OCI-M1 (cell line): ENCODE measurements around the gene ADAMTS9.

ENCODE experiments used
- DNase-seq: peaks from one replicate; lab custom pipeline; 2025; lab: John Stamatoyannopoulos, UW

The ADAMTS9 gene

DNA sequence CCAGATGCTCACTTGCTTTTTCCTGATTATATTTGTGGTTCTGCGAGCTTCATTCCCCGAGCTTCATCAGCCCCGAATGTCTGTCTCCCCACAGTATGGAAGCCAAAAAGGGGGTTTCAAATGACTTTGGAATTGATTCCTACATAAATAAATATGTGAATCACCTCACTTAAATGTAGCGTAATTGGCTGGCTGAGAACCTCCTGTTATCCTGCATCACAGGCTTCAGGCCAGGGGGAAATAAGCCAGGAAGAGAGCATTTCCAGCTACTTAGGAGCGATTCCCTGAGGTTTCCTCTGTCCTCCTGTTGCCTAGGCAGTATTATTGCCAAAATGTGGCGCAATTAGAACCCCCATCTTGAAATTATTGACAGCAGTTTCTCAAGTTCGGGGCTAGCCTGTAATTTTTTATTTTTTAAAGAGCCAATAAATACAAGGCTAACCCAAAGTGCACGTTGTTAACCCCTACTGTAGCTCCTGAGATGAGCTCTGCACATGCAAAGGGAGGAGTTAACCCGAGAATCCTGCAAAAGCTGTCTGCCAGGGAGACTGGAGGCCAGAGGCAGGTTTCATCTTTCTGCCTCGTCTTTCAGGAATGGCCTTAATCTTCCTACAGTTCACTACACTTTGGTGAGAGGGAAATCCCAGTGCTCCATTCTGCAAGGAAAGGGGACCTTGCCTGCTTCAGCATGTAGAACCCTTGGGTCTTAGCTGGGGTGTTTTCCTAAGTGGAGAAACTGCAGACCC is 148.2 kb downstream of the ADAMTS9 start:
- DNase-seq: no peak

DNA sequence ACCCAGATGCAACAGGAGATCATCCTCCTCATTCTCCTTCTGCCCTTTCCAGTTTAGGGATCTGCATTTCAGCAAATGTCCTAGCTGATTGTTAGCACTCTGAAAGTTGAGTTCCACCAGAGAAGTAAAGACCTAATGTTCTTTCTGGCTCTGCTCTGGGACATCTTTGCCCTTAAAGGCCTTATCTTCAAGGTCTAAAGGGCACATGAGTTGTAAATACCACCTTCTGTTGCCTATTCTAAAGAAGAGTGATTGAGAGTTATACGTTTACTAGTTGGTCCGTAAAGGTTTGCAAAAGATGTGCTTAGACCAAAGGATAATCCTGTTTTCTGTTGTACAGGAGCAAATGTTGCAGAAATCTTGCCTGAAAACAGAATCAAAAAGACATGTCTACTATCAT is 151.6 kb downstream of the ADAMTS9 start:
- no peak for DNase-seq

DNA sequence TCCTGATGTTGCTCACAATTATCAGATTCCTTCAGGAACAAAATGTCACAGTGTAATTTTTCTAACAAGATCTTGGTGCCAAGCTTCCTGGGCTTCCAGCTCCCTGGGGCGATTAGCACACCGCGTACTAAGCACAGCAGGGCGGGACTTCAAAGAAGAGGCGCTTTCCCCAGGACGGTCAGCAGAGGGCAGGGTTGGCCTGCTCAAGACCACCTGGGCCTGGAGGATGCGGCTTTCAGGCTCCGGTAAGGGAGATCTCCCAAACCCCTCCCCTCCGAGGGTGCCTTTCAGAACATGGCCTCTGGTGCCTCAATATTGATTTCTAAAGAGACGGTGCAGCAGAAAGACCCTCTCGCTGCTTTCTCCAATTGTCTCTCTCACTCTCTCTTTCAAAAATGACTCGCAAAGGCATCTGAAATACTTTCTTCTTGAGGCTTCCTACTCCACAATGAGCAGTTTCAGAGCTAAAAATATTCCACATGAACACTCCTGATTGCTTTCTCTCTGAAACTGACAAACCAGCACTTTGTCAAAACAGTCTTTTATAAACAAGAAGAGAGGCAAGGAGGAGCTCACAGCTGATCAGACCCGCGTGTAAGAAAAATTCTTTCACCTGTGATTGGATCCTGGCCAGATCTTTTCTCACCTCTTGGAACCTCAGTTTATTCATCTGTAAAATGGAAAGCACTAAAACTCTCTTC is 154.0 kb downstream of the ADAMTS9 start:
- DNase-seq: peak; percentile 69

DNA sequence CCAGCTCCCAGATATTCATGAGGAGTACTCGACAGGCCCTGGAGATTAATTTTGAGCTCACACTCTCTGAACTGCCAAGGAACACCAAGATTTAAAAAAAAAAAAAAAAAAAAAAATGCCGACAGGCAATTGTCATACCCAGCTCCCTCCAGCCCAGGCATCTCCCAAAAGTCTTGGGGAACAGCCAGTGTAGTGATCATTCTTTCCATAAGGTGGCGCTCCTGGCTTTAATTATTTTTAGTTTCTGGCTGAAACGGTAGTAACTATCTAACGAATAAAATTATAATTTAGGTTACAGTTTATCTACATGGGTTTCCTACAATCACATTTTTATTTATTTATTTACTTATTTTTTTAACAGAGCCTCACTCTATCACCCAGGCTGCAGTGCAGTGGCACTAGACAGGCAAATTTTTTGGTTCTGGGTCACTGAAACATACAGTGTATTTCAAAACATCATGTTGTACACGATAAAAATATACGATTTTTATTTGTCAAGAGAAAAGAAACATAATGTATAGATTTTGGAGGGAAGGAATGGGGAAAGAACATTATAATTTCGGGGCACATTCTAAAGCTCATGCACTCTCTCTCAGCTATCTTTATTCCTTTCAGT is 157.3 kb downstream of the ADAMTS9 start:
- DNase-seq: peak; percentile 59

DNA sequence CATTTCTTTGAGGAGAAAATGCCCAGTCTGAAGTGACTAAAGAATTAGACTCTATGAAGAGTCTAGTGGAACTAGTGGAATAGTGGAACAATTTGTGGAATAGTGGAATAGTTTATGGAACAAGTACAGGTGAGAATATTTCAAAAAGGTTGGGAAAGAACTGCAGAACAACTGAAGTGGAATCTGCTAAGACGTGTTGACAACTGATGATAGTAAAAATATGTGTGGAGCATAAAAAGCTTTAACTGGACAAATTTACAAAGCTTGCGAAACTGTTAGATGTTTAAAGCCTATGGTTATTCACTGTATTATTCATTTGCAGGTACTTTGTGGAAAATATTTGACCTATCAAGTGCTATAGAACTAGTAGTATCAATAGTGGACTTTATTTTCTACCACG is 164.5 kb downstream of the ADAMTS9 start:
- no peak for DNase-seq

DNA sequence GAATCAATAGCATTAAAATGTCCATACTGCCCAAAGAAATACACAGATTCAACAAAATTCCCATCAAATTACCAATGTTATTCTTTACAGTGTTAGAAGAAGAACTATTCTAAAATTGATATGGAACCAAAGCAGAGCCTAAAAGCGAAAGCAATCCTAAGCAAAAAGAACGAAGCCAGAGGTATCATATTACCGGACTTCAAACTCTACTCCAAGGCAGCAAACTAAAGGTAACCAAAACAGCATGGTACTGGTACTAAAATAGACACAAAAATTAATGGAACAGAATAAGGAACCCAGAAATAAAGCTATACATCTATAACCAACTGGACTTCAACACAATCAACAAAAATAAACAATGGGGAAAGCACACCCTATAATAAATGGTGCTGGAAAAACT is 167.5 kb downstream of the ADAMTS9 start:
- no peak for DNase-seq

DNA sequence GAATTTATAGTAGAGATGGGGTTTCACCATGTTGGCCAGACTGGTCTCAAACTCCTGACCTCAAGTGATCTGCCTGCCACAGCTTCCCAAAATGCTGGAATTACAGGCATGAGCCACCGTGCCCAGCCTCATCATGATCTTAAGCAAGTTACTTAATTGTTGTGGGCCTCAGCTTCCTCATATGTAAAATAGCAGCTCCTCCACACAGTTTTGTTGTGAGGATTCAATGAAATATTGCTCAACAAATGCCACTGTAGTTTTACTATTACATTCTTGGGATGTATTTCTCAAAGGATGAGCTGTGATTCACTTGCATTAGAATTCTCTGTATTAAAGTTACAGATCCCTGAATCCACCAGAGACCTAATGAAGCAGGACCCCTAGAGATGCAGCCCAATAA is 168.8 kb downstream of the ADAMTS9 start:
- no peak for DNase-seq

DNA sequence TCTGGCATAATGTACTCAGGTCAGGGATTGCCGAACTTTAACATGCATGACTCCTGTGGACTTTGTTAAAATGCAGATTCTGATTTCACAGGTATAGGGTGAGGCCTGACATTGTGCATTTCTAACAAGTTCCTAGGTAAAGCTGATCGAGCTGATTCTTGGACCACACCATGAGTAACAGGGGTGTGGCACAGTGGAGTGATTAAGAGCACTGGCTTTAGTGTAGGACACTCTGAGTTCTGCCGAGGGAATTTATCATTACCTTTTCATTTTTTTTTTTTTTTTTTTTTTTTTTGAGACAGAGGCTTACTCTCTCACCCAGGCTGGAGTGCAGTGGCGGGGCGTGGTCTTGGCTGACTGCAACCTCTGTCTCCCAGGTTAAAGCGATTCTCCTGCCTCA is 169.3 kb downstream of the ADAMTS9 start:
- no peak for DNase-seq

DNA sequence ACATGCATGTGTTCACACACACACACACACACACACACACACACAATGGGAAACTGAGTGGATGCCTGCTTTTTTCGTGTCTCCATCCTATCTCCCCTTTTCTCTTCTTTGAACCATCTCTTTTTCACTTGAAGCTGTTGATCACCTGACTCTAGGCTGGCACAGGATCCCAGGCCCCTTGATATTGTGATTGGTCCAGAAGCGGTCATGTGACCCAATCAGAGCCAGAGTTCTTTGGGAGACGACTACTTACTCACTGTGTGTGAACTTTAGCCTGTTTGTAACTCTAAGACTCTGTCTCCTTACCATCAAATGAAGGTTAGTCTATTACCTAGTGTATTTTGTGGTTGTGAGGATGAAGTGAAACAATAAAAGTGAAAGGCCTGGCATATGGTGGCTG is 172.9 kb downstream of the ADAMTS9 start:
- no peak for DNase-seq

DNA sequence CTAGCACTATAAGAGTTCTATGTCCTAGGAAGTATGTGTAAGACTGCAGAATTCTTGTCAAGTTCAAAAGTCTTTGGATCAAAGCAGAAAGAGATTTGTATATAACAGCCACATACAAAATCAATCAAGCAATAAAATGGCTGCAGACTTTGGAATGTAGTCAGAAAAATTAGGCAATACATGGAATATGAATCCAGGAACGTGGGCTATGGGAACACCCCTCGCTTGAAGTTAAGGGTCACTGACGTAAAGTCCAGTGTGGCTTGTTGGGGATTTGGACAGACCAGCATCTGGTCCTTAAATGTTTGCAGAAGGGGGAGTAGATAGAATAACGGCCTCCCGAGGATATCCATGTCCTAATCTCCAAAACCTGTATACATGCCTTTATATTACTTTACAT is 178.6 kb downstream of the ADAMTS9 start:
- no peak for DNase-seq

DNA sequence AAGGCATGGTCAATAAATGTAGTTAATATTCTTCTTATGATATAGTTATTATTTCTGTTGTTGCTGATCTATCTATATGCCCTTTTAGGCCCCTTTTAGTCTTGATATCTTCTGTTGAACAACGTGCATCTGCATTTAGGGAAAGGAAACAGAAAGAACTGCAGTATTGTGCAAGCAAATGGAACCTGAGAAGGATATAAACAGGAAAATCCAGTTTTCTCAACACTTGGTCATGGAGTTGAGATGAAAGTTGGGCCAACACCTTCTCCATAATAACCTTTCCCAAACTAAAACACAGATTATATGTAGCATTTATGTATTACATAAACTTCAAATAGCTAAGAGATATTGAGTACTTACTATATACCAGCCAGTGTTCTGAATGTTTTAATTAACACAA is 179.7 kb downstream of the ADAMTS9 start:
- DNase-seq: no peak

DNA sequence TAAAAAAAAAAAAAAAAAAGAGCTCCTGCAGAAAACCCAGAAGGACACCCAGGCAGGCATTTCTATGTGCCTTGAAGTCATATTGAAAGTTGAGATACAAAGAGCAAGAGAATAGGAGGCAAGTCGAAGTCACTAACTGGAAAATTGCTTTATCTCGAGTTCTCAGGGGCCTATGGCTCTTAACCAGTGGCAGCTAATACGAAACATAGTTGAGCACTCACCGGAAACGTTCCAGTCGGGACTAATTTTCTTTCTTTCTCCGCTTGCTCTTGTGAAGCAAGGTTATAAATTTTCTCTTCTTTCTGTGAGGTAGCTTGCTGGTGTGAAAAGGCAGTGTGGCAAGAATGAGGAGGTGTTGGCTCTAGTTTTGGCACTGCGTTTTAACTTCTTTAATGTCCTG is 181.5 kb downstream of the ADAMTS9 start:
- no peak for DNase-seq

DNA sequence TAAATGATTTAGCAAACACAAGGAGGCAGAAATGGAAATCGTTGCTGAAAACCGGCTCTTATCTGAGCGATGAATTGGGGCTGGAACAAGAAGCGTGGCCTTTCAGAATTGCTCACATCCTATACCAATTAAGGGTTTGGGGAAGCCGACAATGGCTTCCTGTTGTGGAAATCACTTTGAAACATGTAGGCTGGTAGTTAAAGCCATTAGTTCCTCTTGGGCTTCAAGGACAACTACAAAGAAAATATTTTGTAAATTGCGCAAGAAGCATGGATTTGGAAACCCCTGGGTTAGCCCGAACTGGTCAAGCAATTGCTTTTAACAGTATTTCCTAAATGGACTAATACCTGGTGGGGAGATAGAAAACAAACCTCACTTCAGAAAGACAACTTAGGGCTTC is 182.4 kb downstream of the ADAMTS9 start:
- no peak for DNase-seq

DNA sequence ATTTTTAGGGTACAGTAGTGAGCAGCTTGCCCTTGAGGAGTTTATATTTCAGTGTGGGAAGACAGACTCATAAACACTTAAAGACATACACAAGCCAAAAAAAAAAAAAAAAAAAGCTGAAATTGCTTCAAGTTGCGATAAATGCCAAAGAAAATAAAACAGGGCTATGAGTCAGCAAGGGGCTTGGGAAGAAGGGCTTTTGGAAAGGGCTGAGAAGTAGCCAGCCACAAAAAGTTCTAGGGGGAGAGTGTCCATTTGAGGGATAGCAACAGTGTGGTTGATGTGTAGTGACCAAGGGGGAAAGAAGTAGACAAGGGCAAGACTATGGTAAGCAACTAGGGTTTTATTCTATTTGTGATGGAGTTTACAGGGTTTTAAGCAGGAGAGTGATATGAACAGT is 185.5 kb downstream of the ADAMTS9 start:
- no peak for DNase-seq

DNA sequence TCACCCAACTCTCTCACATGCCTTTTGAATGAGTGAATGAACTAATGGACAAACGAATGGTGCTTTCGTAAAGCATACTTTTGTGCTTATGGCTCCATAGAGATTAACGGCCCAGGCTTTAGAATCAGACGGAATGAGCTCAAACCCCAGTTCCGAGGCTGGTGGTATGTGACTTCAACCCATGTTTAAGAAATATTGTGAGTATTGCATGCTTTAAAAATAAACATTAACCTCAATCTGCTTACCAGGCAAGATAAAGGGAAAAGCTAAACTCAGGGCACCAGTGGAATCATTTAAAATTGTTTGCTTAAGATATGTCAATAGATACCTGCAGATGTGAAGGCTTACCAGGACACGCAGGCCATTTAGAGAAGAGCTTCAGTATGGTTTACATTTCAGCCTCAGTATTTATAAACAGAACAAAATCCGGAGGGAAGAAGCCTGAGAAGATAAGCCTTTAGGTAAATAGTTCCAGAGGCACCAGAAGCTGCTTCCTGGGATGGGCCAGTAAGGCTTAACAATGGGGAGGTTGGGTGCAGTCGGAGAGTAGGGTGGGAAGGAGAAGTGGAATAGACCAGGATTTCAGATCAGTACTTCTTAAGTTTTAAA is 186.4 kb downstream of the ADAMTS9 start:
- DNase-seq: no peak

DNA sequence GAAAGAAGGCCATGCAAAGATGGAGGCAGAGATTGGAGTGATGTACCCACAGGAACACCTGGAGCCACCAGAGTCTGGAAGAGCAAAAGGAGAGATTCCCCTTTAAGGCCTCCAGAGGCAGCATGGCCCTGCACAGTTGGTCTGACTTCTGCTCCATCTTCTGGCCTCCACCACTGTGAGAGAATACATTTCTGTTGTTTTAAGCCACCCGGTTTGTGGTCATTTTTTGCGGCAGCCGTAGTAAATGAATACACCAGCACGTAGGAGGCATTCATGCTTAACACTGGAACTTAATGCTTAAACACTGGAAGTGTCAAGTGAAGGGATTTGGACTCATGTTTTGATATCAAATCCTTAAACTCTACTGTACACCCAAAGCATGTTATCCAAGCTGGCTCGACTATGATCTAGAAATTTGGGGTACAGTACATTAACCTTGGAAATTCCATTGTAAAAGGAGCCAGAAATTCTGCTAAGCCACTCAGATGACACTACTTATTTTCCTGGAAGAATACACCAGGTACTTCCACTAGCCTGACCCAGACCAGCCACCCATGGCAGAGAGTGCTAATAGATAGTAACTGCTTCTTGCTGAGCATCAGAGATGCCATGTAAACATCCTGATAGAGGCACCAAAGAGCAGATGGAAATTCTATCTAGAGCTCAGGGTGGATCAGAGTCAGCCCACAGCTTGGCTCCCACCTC is 190.9 kb downstream of the ADAMTS9 start:
- no peak for DNase-seq

DNA sequence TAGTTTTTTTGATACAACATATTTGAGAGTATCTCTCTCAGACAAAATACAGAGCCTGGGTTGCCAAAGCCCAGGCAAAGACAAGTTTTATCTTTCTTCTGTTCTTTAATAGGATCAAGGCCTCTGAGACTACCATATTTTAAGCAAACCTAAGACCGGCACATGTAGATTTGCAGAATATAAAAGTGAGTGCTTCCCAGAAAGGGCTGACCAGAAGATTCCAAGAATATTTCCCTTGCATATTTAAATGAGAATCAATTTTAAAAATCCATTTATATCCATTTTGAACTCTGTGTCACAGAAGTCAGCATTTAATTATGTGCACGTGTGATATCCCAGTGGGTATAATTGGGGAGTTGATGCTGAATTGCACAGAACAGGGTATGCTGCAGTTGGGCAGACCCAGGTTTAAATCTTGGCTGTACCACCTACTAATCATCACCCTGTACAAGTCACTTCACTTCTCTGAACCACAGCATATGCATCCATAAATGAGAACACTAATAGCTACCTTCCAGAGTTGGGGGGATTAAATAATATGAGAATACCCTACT is 191.9 kb downstream of the ADAMTS9 start:
- no peak for DNase-seq

DNA sequence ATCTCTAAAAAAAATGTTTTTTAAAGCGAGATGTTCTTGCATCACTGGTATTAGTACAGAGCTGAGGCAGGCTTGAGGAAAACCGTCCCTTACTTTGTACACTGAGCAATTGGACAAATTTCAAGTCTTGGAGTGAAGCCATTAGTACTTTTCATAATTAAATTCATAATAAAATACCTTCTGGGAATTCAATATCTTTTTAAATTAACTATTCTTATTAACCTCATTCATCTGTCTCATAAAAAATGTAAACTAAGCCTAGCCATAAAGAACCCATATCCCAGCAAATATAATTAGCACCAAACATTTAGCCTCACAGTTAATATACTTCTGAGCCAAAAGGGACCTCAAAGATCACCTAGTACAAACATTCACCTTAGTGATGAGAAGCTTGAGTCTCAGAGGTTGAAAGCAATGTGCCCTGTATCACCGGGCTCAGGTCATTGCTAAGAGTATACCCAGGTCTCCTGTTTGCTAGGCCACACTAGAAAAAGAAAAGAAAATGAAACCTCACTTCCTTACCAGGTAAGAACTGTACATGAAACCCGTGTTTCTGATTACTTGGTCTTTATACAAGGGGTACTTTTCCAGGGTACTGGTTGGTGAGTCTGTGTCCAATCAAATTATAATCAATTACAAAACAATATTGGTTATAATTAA is 192.5 kb downstream of the ADAMTS9 start:
- DNase-seq: no peak

DNA sequence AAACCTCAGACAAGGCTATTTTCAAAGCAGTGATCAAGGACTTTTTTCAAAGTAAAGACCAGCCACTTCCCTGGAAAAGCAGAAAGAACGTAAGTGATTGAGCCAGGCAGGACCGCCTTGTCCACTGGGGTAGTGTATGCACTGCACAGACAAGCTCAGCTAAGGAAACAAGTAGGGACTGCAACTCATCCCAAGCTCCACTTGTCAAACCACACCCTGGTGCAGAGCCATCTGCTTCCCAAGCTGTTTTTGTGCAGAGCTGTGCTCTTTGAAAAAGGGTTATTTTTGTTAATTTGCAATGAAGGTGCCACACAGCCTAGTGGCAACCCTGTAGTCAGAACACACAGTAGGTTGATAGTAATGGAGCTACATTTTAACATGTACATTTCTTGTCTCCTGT is 193.3 kb downstream of the ADAMTS9 start:
- no peak for DNase-seq

DNA sequence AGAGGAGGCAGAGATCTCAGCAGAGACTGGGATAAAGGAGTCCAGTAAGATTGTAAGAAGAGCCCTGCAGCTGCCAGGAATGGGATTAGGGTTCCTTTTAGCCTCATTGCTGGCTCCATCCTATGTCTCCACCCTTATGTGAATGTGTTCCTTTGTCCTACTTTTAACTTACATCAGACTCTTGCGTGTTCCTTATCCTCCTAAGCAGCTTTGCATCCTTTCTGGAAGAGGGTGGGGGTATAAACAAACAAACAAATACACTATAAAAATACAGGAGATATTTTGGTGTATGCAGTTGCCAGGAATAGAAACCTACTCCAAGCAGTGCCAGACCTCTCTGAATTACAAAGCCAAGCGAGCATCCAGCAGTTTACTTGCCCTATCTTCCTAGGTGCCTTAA is 194.7 kb downstream of the ADAMTS9 start:
- DNase-seq: no peak

DNA sequence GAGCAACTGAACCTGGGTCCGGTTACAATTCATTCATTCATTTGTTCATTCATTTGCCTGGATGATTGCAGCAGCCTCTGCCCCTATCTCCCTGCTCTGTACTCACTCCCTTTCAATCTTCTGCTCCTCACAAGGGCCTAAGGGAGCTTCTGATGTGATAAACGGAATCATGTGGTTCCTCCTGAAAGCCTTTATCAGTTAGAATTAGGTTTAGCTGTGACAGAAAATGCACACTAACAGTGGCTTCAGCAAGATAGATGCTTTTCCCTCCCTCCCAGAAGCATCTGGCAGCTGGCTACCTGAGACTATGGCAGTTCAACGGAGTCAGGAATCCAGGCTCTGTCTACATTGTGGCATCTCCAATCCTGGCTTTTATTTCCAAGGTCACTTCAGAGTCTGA is 196.0 kb downstream of the ADAMTS9 start:
- peak; percentile 10 for DNase-seq
